ENCODE measurements around the gene IREB2. TPM values are rescaled to one million over a fixed set of nuclear protein-coding genes. Genes with fewer than 3 reads are reported as not detected.

The IREB2 gene
- total RNA-seq, 4 donors from 2014 or later, result 17.2 to 35.3 (median 25.1) TPM

DNA sequence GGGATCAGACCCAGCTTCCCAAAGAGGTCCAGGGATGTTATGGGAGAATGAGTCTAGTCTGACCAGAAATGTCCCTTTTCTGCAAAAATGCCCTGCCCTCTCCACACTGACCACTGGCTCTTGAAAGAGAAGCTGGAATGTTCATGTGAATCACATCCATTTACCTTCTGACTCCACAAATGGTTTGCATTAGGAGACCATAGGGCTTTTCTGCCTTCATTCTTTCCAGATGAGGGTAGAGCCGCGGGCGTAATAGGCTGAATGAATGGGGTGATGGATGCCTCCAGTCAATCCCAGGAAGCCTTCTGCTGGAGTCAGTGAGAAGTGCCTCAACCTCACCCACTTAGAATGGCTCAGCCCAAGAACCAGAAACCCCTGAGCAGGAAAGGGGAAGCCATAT is 47.2 kb upstream of the IREB2 start:
- no peaks in the 10 kb centered on the region for H3K9me3 ChIP-seq
- TF ChIP-seq, protein P1, sequence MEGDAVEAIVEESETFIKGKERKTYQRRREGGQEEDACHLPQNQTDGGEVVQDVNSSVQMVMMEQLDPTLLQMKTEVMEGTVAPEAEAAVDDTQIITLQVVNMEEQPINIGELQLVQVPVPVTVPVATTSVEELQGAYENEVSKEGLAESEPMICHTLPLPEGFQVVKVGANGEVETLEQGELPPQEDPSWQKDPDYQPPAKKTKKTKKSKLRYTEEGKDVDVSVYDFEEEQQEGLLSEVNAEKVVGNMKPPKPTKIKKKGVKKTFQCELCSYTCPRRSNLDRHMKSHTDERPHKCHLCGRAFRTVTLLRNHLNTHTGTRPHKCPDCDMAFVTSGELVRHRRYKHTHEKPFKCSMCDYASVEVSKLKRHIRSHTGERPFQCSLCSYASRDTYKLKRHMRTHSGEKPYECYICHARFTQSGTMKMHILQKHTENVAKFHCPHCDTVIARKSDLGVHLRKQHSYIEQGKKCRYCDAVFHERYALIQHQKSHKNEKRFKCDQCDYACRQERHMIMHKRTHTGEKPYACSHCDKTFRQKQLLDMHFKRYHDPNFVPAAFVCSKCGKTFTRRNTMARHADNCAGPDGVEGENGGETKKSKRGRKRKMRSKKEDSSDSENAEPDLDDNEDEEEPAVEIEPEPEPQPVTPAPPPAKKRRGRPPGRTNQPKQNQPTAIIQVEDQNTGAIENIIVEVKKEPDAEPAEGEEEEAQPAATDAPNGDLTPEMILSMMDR (IDR thresholded peaks at IDR 0.05), result no peak
- TF ChIP-seq POLR2A (IDR thresholded peaks at IDR 0.05), result no peak
- no peaks in the 10 kb centered on the region for H3K4me1 ChIP-seq
- no peak overlapping the region for H3K27ac ChIP-seq
- 40 to 77% methylated on average over 1 to 3 of the region's 3 CpGs for WGBS, 2 donors
- H3K36me3 ChIP-seq, result no peaks in the 10 kb centered on the region
- H3K4me3 ChIP-seq, result no peak overlapping the region
- peaks cover 0 to 53% (median 0%) of the 10 kb centered on the region in 4 donors for H3K27me3 ChIP-seq
- intact Hi-C loops (cut with DNase I), result no loop called here
- DNase-seq, result no peak

DNA sequence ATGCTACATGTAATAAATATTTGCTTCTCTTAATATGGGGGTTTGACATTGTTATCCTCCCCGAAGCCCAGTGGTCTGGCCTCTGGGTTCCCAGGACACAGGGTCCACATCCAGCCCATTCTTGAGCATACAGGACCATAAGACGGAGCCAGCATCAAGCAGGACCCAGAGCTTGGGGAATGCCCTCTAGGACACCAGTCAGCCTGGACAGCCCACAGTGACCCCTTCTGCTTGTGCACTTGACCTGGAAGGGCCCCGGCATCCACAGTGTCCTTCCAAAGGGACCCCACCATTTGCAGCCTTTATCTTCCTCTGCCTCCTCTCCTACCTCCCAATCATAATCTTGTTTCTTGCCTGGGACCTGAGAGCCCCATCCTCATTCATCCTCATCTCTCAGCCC is 46.2 kb upstream of the IREB2 start:
- Histone ChIP-seq H3K9me3 (no peaks in the 10 kb centered on the region), H3K27me3 (peaks cover 0 to 44% (median 0%) of the 10 kb centered on the region in 4 donors), H3K4me1 (peaks cover 0 to 5% (median under 1%) of the 10 kb centered on the region in 3 donors), H3K4me3 (no peak overlapping the region), H3K27ac (no peak overlapping the region), H3K36me3 (no peaks in the 10 kb centered on the region)
- WGBS, 2 donors, result 79 to 90% methylated on average over 3 of the region's 3 CpGs
- no peak for DNase-seq
- intact Hi-C loops (cut with DNase I), result no loop called here
- TF ChIP-seq, protein P1 (IDR thresholded peaks at IDR 0.05), result no peak
- no peak for TF ChIP-seq POLR2A (IDR thresholded peaks at IDR 0.05)

DNA sequence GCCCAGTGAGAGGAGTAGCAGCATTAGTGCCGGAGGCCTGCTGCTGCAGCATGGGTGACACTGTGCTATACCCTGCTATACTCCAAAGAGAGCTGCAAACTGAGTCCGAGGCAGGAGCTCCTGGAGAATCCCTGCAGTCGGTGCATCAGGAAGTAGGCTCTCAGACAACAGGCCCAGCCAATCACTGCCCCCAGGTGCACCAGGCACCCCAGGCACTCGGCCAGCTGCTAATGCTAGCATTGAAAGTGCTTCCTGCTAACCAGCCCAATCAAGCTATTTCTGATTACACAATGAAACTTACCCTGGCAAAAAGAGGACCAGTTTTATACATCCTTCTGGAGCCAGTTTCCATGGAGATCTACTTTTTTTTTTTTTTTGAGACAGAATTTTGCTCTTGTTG is 45.6 kb upstream of the IREB2 start:
- TF ChIP-seq POLR2A (IDR thresholded peaks at IDR 0.05), result no peak
- TF ChIP-seq, protein P1 (IDR thresholded peaks at IDR 0.05), result no peak
- WGBS, 2 donors, result 59 to 68% methylated on average over 2 to 4 of the region's 4 CpGs
- Histone ChIP-seq H3K4me3 (no peak overlapping the region), H3K4me1 (peaks cover 0 to 12% (median 6%) of the 10 kb centered on the region in 3 donors), H3K27ac (no peak overlapping the region), H3K27me3 (peaks cover 0 to 37% (median 0%) of the 10 kb centered on the region in 4 donors), H3K36me3 (no peaks in the 10 kb centered on the region), H3K9me3 (no peaks in the 10 kb centered on the region)
- no peak for DNase-seq
- intact Hi-C loops (cut with DNase I), result no loop called here

DNA sequence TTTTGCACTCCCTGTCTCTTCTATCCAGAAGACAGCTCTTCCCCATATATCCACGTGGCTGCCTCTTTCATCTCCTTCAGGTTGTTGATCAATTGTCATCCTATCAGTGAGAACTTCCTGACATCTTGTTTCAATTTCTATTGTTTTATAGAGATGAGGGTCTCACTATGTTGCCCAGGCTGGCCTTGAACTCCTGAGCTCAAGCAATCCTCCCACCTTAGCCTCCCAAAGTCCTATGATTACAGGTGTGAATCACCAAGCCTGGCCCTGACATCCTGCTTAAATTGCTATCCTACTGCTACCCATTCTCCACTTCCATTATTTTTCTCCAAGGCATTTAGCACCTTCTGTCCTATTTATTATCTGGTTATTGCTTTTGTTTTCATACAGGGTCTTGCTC is 44.9 kb upstream of the IREB2 start:
- TF ChIP-seq, protein P1 (IDR thresholded peaks at IDR 0.05), result no peak
- TF ChIP-seq POLR2A (IDR thresholded peaks at IDR 0.05), result no peak
- H3K4me1 ChIP-seq, result peaks cover 0 to 15% (median 6%) of the 10 kb centered on the region in 3 donors
- H3K27ac ChIP-seq, result no peak overlapping the region
- DNase-seq, result no peak
- peaks cover 0 to 33% (median 0%) of the 10 kb centered on the region in 4 donors for H3K27me3 ChIP-seq
- H3K36me3 ChIP-seq, result no peaks in the 10 kb centered on the region
- no peaks in the 10 kb centered on the region for H3K9me3 ChIP-seq
- WGBS, 2 donors, result 53 to 56% methylated on average over 1 of the region's 1 CpG
- intact Hi-C loops (cut with DNase I), result no loop called here
- H3K4me3 ChIP-seq, result no peak overlapping the region

DNA sequence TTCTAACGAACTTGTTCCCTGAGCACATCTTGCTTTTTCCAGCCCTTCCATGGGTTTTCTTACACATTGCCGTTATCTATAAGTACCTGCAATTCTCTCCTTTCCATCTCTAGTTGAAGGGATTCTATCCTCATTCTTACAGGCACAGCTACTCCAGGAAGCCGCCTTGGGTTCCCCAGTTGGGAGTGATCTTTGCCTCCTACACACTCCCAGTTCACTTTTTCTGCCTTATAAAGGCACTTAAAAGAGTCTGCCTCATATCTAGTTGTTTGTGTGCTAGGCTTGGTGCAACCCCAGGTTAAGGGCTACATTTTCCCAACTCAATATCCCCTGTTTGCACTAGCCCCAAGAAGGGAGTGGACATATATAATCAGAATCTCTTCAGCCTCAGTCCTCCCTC is 44.0 kb upstream of the IREB2 start:
- TF ChIP-seq, protein P1 (IDR thresholded peaks at IDR 0.05), result no peak
- no peak for TF ChIP-seq POLR2A (IDR thresholded peaks at IDR 0.05)
- peaks cover 0 to 15% (median 6%) of the 10 kb centered on the region in 3 donors for H3K4me1 ChIP-seq
- no peak for DNase-seq
- intact Hi-C loops (cut with DNase I), result no loop called here
- no peaks in the 10 kb centered on the region for H3K36me3 ChIP-seq
- no peaks in the 10 kb centered on the region for H3K9me3 ChIP-seq
- H3K4me3 ChIP-seq, result no peak overlapping the region
- H3K27ac ChIP-seq, result no peak overlapping the region
- 52 to 95% methylated on average over 3 of the region's 3 CpGs for whole genome bisulfite sequencing, 2 donors
- H3K27me3 ChIP-seq, result peaks cover 0 to 29% (median 0%) of the 10 kb centered on the region in 4 donors
